PC-3 (cell line): ENCODE data around the gene ARL16. TPM values are rescaled to one million over a fixed set of nuclear protein-coding genes. Genes with fewer than 3 reads are reported as not detected.

ENCODE experiments used
- ATAC-seq: fragments of 200-7000 bp; cut with Tn5 transposase; 2 replicates; pipeline ENCODE4 v1.9.1; 2020; ENCODE audit warnings: mild to moderate bottlenecking, moderate library complexity
- BruUV-seq: library from RNA; stranded (reverse); fragments of 400-500 nt; replicated peaks from 2 replicates; lab custom pipeline; 2021; lab: Mats Ljungman, UMichigan
- CTCF ChIA-PET: fragments of 300-600 bp; sonication (Branson Sonifier 250); formaldehyde crosslinking; loops from one replicate; lab custom pipeline; 2022; ENCODE audit warnings: antibody characterized with exemption; lab: Charles Lee
- POLR2A ChIA-PET: fragments of 300-600 bp; sonication (Branson Sonifier 250); formaldehyde crosslinking; loops from one replicate; lab custom pipeline; 2022; ENCODE audit warnings: antibody characterized with exemption; ENCODE audit not compliant: unreplicated experiment; lab: Charles Lee
- DNase-seq: peaks from one replicate; pipeline ENCODE4 v3.0.0-alpha.2; 2015
- H2AFZ ChIP-seq: fragments of 300-600 bp; sonication (generic); 2 replicates; pipeline ENCODE4 v1.6.0; 2016; ENCODE audit warnings: antibody characterized with exemption, low read length
- H3F3A ChIP-seq: fragments of 300-600 bp; sonication (generic); one replicate; pipeline ENCODE4 v1.6.0; 2017; ENCODE audit warnings: antibody characterized with exemption, low read length, control low read depth, mild to moderate bottlenecking; ENCODE audit not compliant: unreplicated experiment
- H3K27ac ChIP-seq: fragments of 300-600 bp; sonication (generic); 2 replicates; pipeline ENCODE4 v1.5.1; 2016; ENCODE audit warnings: mild to moderate bottlenecking, low read length
- H3K27me3 ChIP-seq: fragments of 300-600 bp; sonication (generic); 2 replicates; pipeline ENCODE4 v1.6.1; 2016; ENCODE audit warnings: low read length, mixed read lengths
- H3K36me3 ChIP-seq: fragments of 300-600 bp; sonication (generic); 2 replicates; pipeline ENCODE4 v1.6.1; 2016; ENCODE audit warnings: low read depth, mixed run types, low read length, mixed read lengths
- H3K4me1 ChIP-seq: fragments of 300-600 bp; sonication (generic); 2 replicates; pipeline ENCODE4 v1.5.1; 2016; ENCODE audit warnings: low read length; ENCODE audit not compliant: insufficient read depth
- H3K4me2 ChIP-seq: fragments of 300-600 bp; sonication (generic); 2 replicates; pipeline ENCODE4 v1.6.0; 2016; ENCODE audit warnings: low read length
- H3K4me3 ChIP-seq: fragments of 300-600 bp; sonication (generic); 2 replicates; pipeline ENCODE4 v1.5.1; 2016; ENCODE audit warnings: mild to moderate bottlenecking, low read length, mixed read lengths
- H3K79me2 ChIP-seq: fragments of 300-600 bp; sonication (generic); 2 replicates; pipeline ENCODE4 v1.6.1; 2017; ENCODE audit warnings: low read length, mixed read lengths
- H3K9ac ChIP-seq: fragments of 300-600 bp; sonication (generic); 2 replicates; pipeline ENCODE4 v1.6.0; 2016; ENCODE audit warnings: mild to moderate bottlenecking, low read length
- H3K9me2 ChIP-seq: fragments of 300-600 bp; sonication (generic); replicated peaks from 2 replicates; pipeline ENCODE4 v1.6.1; 2016; ENCODE audit warnings: mixed run types, low read length, mixed read lengths
- H3K9me3 ChIP-seq: fragments of 300-600 bp; sonication (generic); 2 replicates; pipeline ENCODE4 v1.6.1; 2016; ENCODE audit warnings: low read length, mixed read lengths
- H4K20me1 ChIP-seq: fragments of 300-600 bp; sonication (generic); 2 replicates; pipeline ENCODE4 v1.6.1; 2016; ENCODE audit warnings: low read length, mixed read lengths
- EZH2 ChIP-seq: fragments of 300-600 bp; sonication (generic); IDR thresholded peaks from one replicate; pipeline ENCODE4 v1.6.1; 2017; ENCODE audit warnings: antibody characterized with exemption, mild to moderate bottlenecking, low read length; ENCODE audit not compliant: unreplicated experiment
- EZH2phosphoT487 ChIP-seq: fragments of 300-600 bp; sonication (generic); IDR thresholded peaks from 2 replicates; pipeline ENCODE4 v1.6.1; 2018; ENCODE audit warnings: mild to moderate bottlenecking, antibody characterized with exemption, low read length, borderline replicate concordance
- intact Hi-C: fragments of 100-400 bp; cut with micrococcal nuclease; formaldehyde crosslinking; loops from 2 replicates; pipeline ENCODE4 v1.9.0; 2023
- total RNA-seq: library from RNA; depleted of rRNA; stranded (reverse); fragments of >200 nt; gene quantifications from 2 replicates; pipeline ENCODE4 v1.2.3, GENCODE V29; 2014
- TF ChIP-seq, protein P1 (sequence below): fragments of 300-600 bp; sonication (generic); conservative IDR thresholded peaks from 2 replicates; pipeline ENCODE4 v1.5.1; 2017; ENCODE audit warnings: antibody characterized with exemption, low read depth, mild to moderate bottlenecking, low read length

Gene ARL16
- total RNA-seq, 1 experiment from 2014 or later, result 68.8 TPM

DNA sequence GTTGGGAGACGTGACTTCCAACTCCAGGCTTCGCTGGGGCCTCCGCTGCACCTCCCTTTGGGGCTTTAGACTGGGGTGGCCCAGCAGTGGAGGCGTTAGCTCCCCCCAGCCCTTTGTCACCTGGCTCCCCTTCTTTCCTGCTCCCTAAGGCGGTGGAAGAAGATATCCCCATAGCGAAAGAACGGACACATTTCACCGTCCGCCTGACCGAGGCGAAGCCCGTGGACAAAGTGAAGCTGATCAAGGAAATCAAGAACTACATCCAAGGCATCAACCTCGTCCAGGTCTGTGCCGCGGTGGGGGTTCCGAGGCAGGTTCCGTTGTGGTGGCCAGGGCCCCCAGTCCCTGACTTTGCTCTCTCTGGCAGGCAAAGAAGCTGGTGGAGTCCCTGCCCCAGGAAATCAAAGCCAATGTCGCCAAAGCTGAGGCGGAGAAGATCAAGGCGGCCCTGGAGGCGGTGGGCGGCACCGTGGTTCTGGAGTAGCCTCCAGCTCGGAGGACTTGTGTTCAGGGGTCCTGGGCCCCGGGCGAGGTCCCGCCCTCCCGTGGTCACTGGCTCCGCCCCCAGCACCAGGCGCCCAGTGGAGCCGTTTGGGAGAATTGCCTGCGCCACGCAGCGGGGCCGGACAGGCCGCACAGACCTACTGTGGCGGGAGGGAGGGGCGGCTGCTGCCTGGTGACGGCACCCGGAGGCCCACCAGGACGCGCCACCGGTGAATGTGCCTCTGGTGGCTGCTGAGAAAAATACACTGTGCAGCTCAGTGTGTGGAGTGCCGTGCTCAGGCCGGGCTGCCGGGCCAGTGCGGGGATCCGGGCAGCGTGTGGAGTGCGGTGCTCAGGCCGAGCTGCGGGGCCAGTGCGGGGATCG lies 23.4 kb upstream of the ARL16 start:
- Histone ChIP-seq H3F3A (peaks cover 8% of the 10 kb centered on the region), H3K27me3 (no peaks in the 10 kb centered on the region), H3K9me2 (no peaks in the 10 kb centered on the region), H3K79me2 (peaks cover 48% of the 10 kb centered on the region), H3K4me1 (peaks cover 27% of the 10 kb centered on the region), H4K20me1 (0 out of 2 replicates have a peak, but pooled peaks cover 5% of the 10 kb centered on the region), H3K27ac (no peak overlapping the region), H3K36me3 (peaks cover 35% of the 10 kb centered on the region), H3K4me3 (no peak overlapping the region), H3K9me3 (no peaks in the 10 kb centered on the region), H3K9ac (no peak overlapping the region), H3K4me2 (no peak overlapping the region), H2AFZ (no peak overlapping the region)
- TF ChIP-seq, protein P1, sequence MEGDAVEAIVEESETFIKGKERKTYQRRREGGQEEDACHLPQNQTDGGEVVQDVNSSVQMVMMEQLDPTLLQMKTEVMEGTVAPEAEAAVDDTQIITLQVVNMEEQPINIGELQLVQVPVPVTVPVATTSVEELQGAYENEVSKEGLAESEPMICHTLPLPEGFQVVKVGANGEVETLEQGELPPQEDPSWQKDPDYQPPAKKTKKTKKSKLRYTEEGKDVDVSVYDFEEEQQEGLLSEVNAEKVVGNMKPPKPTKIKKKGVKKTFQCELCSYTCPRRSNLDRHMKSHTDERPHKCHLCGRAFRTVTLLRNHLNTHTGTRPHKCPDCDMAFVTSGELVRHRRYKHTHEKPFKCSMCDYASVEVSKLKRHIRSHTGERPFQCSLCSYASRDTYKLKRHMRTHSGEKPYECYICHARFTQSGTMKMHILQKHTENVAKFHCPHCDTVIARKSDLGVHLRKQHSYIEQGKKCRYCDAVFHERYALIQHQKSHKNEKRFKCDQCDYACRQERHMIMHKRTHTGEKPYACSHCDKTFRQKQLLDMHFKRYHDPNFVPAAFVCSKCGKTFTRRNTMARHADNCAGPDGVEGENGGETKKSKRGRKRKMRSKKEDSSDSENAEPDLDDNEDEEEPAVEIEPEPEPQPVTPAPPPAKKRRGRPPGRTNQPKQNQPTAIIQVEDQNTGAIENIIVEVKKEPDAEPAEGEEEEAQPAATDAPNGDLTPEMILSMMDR, result peak; percentile 17; the same call in 1 of the 2 replicates
- no peak for TF ChIP-seq EZH2phosphoT487
- DNase-seq (no peak), ATAC-seq (no peak)
- ChIA-PET CTCF (no interaction called here), POLR2A (no interaction called here)
- BruUV-seq, result no TSS peak
- intact Hi-C loops, result no loop called here

DNA sequence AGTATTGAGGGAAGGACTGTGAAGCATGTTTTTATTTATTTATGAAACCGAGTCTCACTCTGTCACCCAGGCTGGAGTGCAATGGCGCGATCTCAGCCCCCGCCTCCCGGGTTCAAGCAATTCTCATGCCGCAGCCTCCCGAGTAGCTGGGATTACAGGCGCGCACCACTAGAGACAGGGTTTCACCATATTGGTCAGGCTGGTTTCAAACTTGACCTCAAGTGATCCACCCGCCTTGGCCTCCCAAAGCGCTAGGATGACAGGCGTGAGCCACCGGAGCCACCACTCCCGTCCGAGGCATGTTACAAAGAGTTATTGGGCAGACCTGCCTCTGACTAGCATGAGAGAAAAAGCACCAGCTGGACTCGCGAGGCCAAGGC lies 22.6 kb upstream of the ARL16 start:
- no peak overlapping the region for H3K4me3 ChIP-seq
- H3K27me3 ChIP-seq, result no peaks in the 10 kb centered on the region
- H3K9me2 ChIP-seq, result no peaks in the 10 kb centered on the region
- peaks cover 55% of the 10 kb centered on the region for H3K79me2 ChIP-seq
- peaks cover 5% of the 10 kb centered on the region for H3F3A ChIP-seq
- H3K4me1 ChIP-seq, result peaks cover 30% of the 10 kb centered on the region
- BruUV-seq, result no TSS peak
- H2AFZ ChIP-seq, result no peak overlapping the region
- H3K4me2 ChIP-seq, result no peak overlapping the region
- ChIA-PET CTCF (no interaction called here), POLR2A (no interaction called here)
- intact Hi-C loops, result no loop called here
- DNase-seq (no peak), ATAC-seq (no peak)
- H3K27ac ChIP-seq, result no peak overlapping the region
- no peak overlapping the region for H3K9ac ChIP-seq
- peaks cover 10% of the 10 kb centered on the region; the same call in 1 of the 2 replicates for H4K20me1 ChIP-seq
- H3K9me3 ChIP-seq, result no peaks in the 10 kb centered on the region
- TF ChIP-seq EZH2phosphoT487 (no peak), EZH2 (no peak)
- TF ChIP-seq, protein P1, result no peak
- peaks cover 35% of the 10 kb centered on the region for H3K36me3 ChIP-seq
